HepG2 (cell line): Measurements from ENCODE around the gene PNKD. TPM values are rescaled to one million over a fixed set of nuclear protein-coding genes. Genes with fewer than 3 reads are reported as not detected.

Source experiments
- ATAC-seq: fragments of 200-7000 bp; cut with Tn5 transposase; 3 replicates; pipeline ENCODE4 v1.9.1; 2020; ENCODE audit warnings: mild to moderate bottlenecking, moderate library complexity
- BruUV-seq: library from RNA; stranded (reverse); fragments of 400-500 nt; replicated peaks from 2 replicates; lab custom pipeline; 2021; lab: Mats Ljungman, UMichigan
- CTCF ChIA-PET: fragments of 300-600 bp; formaldehyde crosslinking; extraction: SDS; loops from one replicate; lab custom pipeline; 2021; ENCODE audit warnings: low total read pairs, inconsistent platforms, low intra/inter-chr PET ratio; lab: Yijun Ruan, JAX
- POLR2A ChIA-PET: fragments of 350-600 bp; sonication (Branson Sonifier 250); formaldehyde crosslinking; loops from one replicate; lab custom pipeline; 2020; ENCODE audit warnings: antibody characterized with exemption, inconsistent platforms; lab: Yijun Ruan, JAX
- DNase-seq: peaks from one replicate; pipeline ENCODE4 v3.0.0-alpha.2; 2015; ENCODE audit warnings: low spot score
- FAIRE-seq: peaks from 3 replicates; lab custom pipeline; 2011; peaks lifted over from hg19 to GRCh38; lab: Jason Lieb, UNC
- H2AFZ ChIP-seq: one replicate; pipeline ENCODE4 v1.6.1; 2011; ENCODE audit warnings: low read length, inconsistent platforms
- H3K27ac ChIP-seq: fragments of 300-600 bp; 3 replicates; pipeline ENCODE4 v1.8.0; 2011; ENCODE audit warnings: mixed run types, mild to moderate bottlenecking, mixed read lengths, low read length, inconsistent platforms; ENCODE audit not compliant: insufficient read depth; ENCODE audit errors: extremely low read length
- H3K27me3 ChIP-seq, 2 experiments: fragments of 200-600 bp in 1 of 2; 2 replicates in 1 of 2; 3 replicates in 1 of 2; pipeline versions ENCODE4 v1.6.0 to v1.8.0; 2011; ENCODE audit warnings: low read length in 2 of 2, mild to moderate bottlenecking in 2 of 2, moderate library complexity in 2 of 2, inconsistent platforms in 1 of 2; ENCODE audit not compliant: insufficient read depth in 2 of 2, control insufficient read depth in 1 of 2
- H3K36me3 ChIP-seq, 2 experiments: fragments of 200-600 bp in 1 of 2; replicated peaks in 1 of 2; 2 replicates in 1 of 2; 3 replicates in 1 of 2; pipeline versions ENCODE4 v1.5.1 to v1.8.0; 2011; ENCODE audit warnings: low read length in 2 of 2, inconsistent platforms in 1 of 2; ENCODE audit not compliant: insufficient read depth in 2 of 2, control insufficient read depth in 1 of 2
- H3K4me1 ChIP-seq: 2 replicates; pipeline ENCODE4 v1.5.1; 2012; ENCODE audit warnings: low read length, inconsistent platforms; ENCODE audit not compliant: insufficient read depth
- H3K4me2 ChIP-seq: 2 replicates; pipeline ENCODE4 v1.6.0; 2011; ENCODE audit warnings: low read depth, low read length, inconsistent platforms
- H3K4me3 ChIP-seq, 3 experiments: fragments of 200-600 bp in 1 of 3; sonication (generic), shearing (Covaris generic) in 1 of 3; replicated peaks in 1 of 3; 2 replicates each; pipeline ENCODE4 v1.5.1; 2011 to 2016; ENCODE audit warnings: low read length in 3 of 3, inconsistent platforms in 2 of 3, low read depth in 2 of 3, mild to moderate bottlenecking in 2 of 3, control low read depth in 1 of 3, mixed read lengths in 1 of 3; ENCODE audit not compliant: insufficient read depth in 1 of 3
- H3K79me2 ChIP-seq: one replicate; pipeline ENCODE4 v1.6.1; 2011; ENCODE audit warnings: low read length, inconsistent platforms; ENCODE audit not compliant: insufficient read depth
- H3K9ac ChIP-seq: 2 replicates; pipeline ENCODE4 v1.6.0; 2011; ENCODE audit warnings: mild to moderate bottlenecking, low read depth, low read length, inconsistent platforms; ENCODE audit not compliant: insufficient read depth
- H3K9me3 ChIP-seq: 2 replicates; pipeline ENCODE4 v1.5.1; 2012; ENCODE audit warnings: mild to moderate bottlenecking, low read length
- H4K20me1 ChIP-seq: 2 replicates; pipeline ENCODE4 v1.6.0; 2011; ENCODE audit warnings: inconsistent platforms, mild to moderate bottlenecking, low read length, moderate library complexity; ENCODE audit not compliant: insufficient read depth
- SALL1 ChIP-seq: sonication (generic); formaldehyde crosslinking; IDR thresholded peaks from 2 replicates; pipeline ENCODE4 v1.8.0; 2022; ENCODE audit warnings: mild to moderate bottlenecking, missing genetic modification reagents
- ZNF629 ChIP-seq: sonication (generic); formaldehyde crosslinking; conservative IDR thresholded peaks from 2 replicates; pipeline ENCODE4 v1.5.0; 2020; ENCODE audit warnings: missing genetic modification reagents
- ZNF710 ChIP-seq: sonication (generic); formaldehyde crosslinking; IDR thresholded peaks from 2 replicates; pipeline ENCODE4 v1.5.0; 2020; ENCODE audit warnings: mild to moderate bottlenecking, missing genetic modification reagents, borderline replicate concordance
- WGBS: methylation state at CpG from one replicate; pipeline ENCODE4 v1.1.6; 2017; ENCODE audit warnings: low lambda C conversion rate; 5-methylcytosine and 5-hydroxymethylcytosine counted together
- in situ Hi-C: cut with HindIII; loops from 2 replicates; pipeline ENCODE4 v1.10.0; 2017; ENCODE audit warnings: low pct_unique_long_range_greater_than_20kb; ENCODE audit not compliant: extremely low pct_ligation_motif_present
- intact Hi-C: fragments of 100-400 bp; cut with micrococcal nuclease; formaldehyde crosslinking; loops from one replicate; pipeline ENCODE4 v1.10.0; 2022; ENCODE audit not compliant: unreplicated experiment
- polyA plus RNA-seq, 8 experiments: library from polyadenylated mRNA; depleted of rRNA in 3 of 8; stranded (reverse) in 7 of 8; unstranded in 1 of 8; fragments of >200 nt; fragmentation: Illumina TruSeq in 4 of 8; extraction: Trizol in 4 of 8; gene quantifications; 2 replicates each; pipeline versions ENCODE4 v1.2.1 to v1.2.3, GENCODE V29; 2011 to 2016; ENCODE audit warnings: low read depth in 4 of 8, missing spikeins in 1 of 8, mixed read lengths in 1 of 8; ENCODE audit not compliant: insufficient read depth in 1 of 8
- total RNA-seq, 5 experiments: library from RNA; depleted of rRNA; stranded (reverse); fragments of >200 nt; fragmentation: Illumina TruSeq; extraction: Trizol; gene quantifications; 2 replicates each; pipeline ENCODE4 v1.2.3, GENCODE V29; 2016; ENCODE audit warnings: low read depth in 1 of 5

The PNKD gene
- total and polyA plus RNA-seq, 2 of the 13 experiments (the other 11 are each of a cell fraction or from before 2014, with no cell fraction given), result 55.9 to 80.4 TPM

GRCh38 chr2:218368150-218368528 lies 97.8 kb downstream of the PNKD start:
- Histone ChIP-seq H3K9me3 (no peaks in the 10 kb centered on the region), H3K36me3 (no peaks in the 10 kb centered on the region), H3K79me2 (no peaks in the 10 kb centered on the region), H4K20me1 (no peaks in the 10 kb centered on the region), H3K27me3 (peaks cover 2% of the 10 kb centered on the region in 2 experiments; a peak in 2 of 5 replicates), H3K4me1 (peaks cover 42% of the 10 kb centered on the region), H2AFZ (no peak overlapping the region), H3K27ac (no peak overlapping the region), H3K4me3 (no peak overlapping the region), H3K9ac (no peak overlapping the region), H3K4me2 (no peak overlapping the region)
- TF ChIP-seq ZNF629 (peak; percentile 68), SALL1 (CRISPR knock-in tag) (no peak)
- no TSS peak for BruUV-seq
- WGBS, result 86% methylated on average over 21 of the region's 21 CpGs
- ATAC-seq (no peak), FAIRE-seq (no peak), DNase-seq (no peak)
- ChIA-PET POLR2A (no interaction called here), CTCF (no interaction called here)
- in situ Hi-C loops (no loop called here), intact Hi-C loops (no loop called here)

DNA sequence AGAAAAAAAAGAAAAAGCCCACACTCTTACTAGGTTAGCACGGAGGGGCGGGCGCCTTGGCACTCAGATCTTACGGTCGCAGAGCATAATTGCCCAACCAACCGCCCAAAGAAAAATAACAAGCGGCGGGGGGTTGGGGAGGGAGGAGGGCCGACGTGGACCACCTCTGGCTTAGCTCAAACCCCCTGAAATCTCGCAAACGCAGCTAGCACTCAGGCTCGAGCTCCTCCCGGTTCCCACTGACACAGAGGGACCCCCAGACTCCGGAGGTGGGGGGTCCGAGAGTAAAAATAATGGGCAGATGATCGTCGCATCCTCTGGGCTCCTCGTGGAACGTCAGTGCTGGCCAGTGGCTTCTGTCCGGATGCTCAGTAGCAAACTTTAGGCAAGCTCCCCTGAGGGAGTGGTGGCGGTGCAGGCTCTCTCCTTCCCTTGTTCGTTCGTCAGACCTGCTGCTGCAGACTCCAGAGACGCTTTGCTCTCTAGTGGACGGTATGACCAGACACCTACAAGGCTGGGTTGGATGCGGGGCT lies 98.4 kb downstream of the PNKD start:
- Histone ChIP-seq H3K4me2 (no peak overlapping the region), H3K4me1 (peaks cover 42% of the 10 kb centered on the region), H3K9me3 (no peaks in the 10 kb centered on the region), H3K4me3 (no peak overlapping the region), H3K79me2 (no peaks in the 10 kb centered on the region), H2AFZ (no peak overlapping the region), H3K27me3 (peaks cover 2% of the 10 kb centered on the region in 2 experiments; a peak in 2 of 5 replicates), H3K9ac (no peak overlapping the region), H3K27ac (no peak overlapping the region), H3K36me3 (no peaks in the 10 kb centered on the region), H4K20me1 (no peaks in the 10 kb centered on the region)
- FAIRE-seq (no peak), ATAC-seq (peak; percentile 59), DNase-seq (no peak)
- no TSS peak for BruUV-seq
- ChIA-PET CTCF (no interaction called here), POLR2A (no interaction called here)
- intact Hi-C loops, result no loop called here
- no peak for TF ChIP-seq ZNF710 (CRISPR knock-in tag)
- WGBS, result 52% methylated on average over 27 of the region's 27 CpGs
- in situ Hi-C loops, result no loop called here
